GM19452 (cell line): ENCODE data around the gene PPARGC1A.

Source experiments
- ATAC-seq: cut with Tn5 transposase; IDR thresholded peaks from one replicate; pipeline ENCODE4 v1.9.1; 2021; ENCODE audit not compliant: unreplicated experiment

The PPARGC1A gene

DNA sequence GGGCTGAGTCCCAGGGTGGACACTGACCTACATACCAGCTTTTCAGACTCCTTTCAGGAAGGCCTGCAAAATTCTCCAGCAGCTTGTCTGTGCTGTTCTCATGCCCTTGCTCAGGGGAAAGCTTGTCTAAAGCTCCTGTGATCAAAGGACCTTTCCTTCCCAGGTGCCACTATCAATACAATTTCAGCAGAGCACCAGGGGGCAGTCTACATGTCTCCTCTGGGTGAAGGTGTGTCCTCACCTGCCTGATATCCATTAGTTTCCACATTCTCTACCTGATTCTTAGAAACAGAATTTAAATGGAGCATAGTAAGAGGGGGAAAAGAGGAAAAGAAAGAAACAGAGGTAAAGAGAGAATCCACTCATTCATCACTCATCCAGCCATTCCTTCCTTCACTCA, 114.2 kb downstream of the PPARGC1A start:
- no peak for ATAC-seq

GRCh38 chr4:23774909-23775308, 114.9 kb downstream of the PPARGC1A start:
- ATAC-seq: no peak

- ATAC-seq: no peak
Observed at GRCh38 chr4:23773884-23774636, 115.8 kb downstream of the PPARGC1A start.

- ATAC-seq: no peak
Observed at GRCh38 chr4:23770011-23770410, 119.8 kb downstream of the PPARGC1A start.

- ATAC-seq: no peak
Observed at GRCh38 chr4:23769406-23769805, 120.4 kb downstream of the PPARGC1A start.

- no peak for ATAC-seq
Observed at GRCh38 chr4:23768541-23768940, 121.3 kb downstream of the PPARGC1A start.

GRCh38 chr4:23766344-23766743, 123.5 kb downstream of the PPARGC1A start:
- ATAC-seq: no peak

DNA sequence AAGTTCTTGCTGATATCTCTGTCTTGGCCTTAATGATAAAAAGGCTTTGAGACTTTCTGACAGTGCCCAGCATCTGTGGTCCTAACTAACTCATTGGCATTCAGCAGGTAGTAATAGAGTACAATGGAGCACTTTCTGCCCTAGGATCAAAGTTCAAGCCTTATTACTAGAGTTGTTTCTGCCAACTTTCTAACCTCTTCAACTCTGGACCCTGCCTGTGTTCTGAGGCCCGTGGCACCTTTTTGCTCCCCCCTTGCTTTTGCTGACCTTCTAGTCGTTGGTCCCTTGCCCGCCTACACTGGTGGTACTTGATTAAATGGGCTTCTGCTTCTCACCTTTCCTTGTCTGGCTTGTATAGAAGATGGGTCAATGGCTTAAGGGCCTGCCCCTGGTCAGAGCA, 126.3 kb downstream of the PPARGC1A start:
- no peak for ATAC-seq

GRCh38 chr4:23762551-23762950, 127.3 kb downstream of the PPARGC1A start:
- no peak for ATAC-seq

GRCh38 chr4:23759066-23759465, 130.8 kb downstream of the PPARGC1A start:
- no peak for ATAC-seq

GRCh38 chr4:23754688-23755087, 135.2 kb downstream of the PPARGC1A start:
- ATAC-seq: no peak

DNA sequence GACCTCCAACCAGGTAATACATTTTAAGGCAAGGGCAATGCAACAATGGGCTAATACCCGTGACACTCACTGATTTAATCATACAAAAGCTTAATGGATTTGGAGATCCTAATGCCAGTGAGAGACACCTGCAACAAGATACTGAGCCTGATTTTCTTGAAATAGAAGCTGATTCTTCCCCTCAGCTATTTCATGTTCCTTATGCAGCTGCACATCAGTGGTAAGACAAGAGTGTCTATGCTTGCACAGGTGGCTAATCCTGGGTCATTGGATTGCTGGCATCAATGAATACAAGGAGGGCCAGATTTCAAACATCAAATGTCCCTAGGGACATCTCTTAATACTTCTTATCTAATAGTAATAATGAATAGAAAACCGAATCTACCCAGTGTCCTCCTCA, 139.7 kb downstream of the PPARGC1A start:
- no peak for ATAC-seq

GRCh38 chr4:23747281-23747735, 142.5 kb downstream of the PPARGC1A start:
- ATAC-seq: no peak

DNA sequence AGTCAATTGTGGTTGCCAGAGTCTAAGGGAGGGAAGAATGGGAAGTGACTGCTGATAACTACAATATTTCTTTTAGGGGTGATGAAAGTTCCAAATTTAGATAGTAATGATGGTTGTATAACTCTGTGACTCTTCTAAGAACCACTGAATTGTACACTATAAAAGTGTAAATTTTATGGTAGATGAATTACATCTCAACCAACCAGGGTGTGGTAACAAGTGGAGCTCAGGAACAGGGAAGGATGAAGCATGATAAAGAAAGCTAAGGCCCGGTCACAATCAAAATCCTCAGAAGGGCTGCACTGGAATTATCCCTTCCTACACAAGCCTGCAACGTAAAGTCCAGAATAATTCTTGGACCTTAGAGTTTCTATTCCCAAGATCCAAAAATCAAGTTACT, 143.2 kb downstream of the PPARGC1A start:
- no peak for ATAC-seq

DNA sequence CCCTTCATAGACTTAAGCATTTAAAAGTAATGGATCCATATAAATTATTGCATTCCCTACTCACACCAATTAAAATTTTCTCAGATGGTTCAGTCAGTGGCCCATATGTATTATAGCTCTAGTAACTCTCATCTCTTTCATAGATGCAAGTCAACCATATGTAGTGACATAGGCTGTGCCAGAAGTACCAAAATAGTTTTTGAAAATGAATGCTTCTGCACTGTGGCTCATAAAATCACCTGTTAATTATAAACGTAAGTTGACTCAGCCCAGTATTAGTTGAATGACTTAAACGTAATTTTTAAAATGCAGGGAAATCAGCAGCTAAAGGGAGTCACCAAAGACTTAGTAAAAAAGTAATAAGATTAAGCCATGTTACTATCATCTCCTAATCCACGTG, 143.8 kb downstream of the PPARGC1A start:
- no peak for ATAC-seq

DNA sequence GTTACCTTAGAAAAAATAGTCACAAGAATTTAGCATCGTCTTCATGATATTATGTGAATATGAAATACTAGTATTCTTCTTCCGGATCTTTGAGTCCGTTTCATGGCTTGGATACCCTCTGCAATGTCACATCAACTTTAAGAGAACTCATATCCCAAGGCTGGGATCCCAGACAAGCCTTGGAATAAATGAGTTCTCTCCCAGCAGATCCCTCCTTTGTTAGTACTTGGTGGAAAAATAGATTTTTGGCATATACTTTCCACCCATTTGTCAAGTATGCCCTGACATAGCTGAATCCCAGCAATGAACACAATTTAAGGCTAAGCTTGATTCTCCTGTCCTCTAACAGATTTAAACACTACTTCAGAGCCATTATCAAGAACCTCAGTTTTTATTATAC, 144.5 kb downstream of the PPARGC1A start:
- no peak for ATAC-seq
